HUES6 (cell line): ENCODE measurements around the gene HEPHL1.

ENCODE experiments used
- H3K27ac ChIP-seq: 2 replicates; pipeline ENCODE4 v1.7.0; 2013; ENCODE audit warnings: low read depth, mild to moderate bottlenecking, low read length, inconsistent platforms
- H3K27me3 ChIP-seq: 2 replicates; pipeline ENCODE4 v1.6.1; 2013; ENCODE audit warnings: low read length; ENCODE audit not compliant: control insufficient read depth, insufficient read depth
- H3K36me3 ChIP-seq: 2 replicates; pipeline ENCODE4 v1.6.1; 2013; ENCODE audit warnings: low read length; ENCODE audit not compliant: control insufficient read depth, insufficient read depth
- H3K4me1 ChIP-seq: 2 replicates; pipeline ENCODE4 v1.6.1; 2013; ENCODE audit warnings: low read length; ENCODE audit not compliant: control insufficient read depth, insufficient read depth
- H3K4me3 ChIP-seq: 2 replicates; pipeline ENCODE4 v1.5.1; 2013; ENCODE audit warnings: low read depth, low read length
- H3K9ac ChIP-seq: one replicate; pipeline ENCODE4 v1.6.1; 2013; ENCODE audit warnings: mild to moderate bottlenecking, low read length
- H3K9me3 ChIP-seq: 2 replicates; pipeline ENCODE4 v1.6.1; 2013; ENCODE audit warnings: low read depth, low read length; ENCODE audit not compliant: control insufficient read depth, insufficient read depth

The HEPHL1 gene

DNA sequence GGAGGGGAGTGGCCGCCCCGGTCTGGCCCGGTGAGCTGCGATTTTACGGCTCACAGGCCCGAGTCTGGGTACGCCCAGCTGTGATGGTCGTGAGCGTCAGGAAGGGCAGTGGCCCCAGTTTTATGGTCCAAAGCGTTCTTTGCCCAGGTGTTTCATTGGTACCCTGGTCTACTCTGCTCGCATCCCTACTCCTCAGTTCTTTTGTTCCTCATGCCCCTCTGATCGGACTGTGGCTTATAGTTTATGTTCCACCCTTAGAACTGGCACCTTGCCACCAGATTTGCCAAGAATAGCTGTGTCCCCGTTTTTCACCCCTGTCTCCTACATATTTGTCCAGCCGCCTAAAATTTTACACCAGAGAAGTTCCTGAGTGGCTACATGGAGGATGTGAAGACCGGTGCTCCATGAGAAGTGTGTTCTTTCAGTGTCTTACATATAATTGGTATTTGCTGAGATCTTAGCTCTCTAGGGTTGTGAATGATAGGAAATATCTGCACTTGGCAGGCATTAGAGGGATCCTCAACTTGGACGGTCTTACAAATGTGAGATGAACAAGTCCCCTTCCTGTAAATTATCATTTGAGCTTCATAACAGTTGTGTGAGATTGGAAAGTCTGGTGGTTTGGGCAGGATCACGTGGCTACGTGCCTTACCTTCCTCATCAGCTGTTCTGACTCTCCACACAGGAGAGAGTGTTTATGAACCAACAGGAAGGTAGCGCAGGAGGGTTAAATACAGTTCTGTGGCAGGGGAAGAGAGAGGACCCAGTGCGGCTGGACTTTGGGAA, 108.6 kb downstream of the HEPHL1 start:
- H3K27me3 ChIP-seq, result no peaks in the 10 kb centered on the region
- peak overlapping the region; percentile 99 for H3K9ac ChIP-seq
- H3K4me3 ChIP-seq, result peak overlapping the region; percentile 99
- H3K36me3 ChIP-seq, result no peaks in the 10 kb centered on the region
- H3K9me3 ChIP-seq, result peaks cover 8% of the 10 kb centered on the region
- H3K27ac ChIP-seq, result peak overlapping the region; percentile 87; the same call in 1 of the 2 replicates
- peaks cover 47% of the 10 kb centered on the region for H3K4me1 ChIP-seq

DNA sequence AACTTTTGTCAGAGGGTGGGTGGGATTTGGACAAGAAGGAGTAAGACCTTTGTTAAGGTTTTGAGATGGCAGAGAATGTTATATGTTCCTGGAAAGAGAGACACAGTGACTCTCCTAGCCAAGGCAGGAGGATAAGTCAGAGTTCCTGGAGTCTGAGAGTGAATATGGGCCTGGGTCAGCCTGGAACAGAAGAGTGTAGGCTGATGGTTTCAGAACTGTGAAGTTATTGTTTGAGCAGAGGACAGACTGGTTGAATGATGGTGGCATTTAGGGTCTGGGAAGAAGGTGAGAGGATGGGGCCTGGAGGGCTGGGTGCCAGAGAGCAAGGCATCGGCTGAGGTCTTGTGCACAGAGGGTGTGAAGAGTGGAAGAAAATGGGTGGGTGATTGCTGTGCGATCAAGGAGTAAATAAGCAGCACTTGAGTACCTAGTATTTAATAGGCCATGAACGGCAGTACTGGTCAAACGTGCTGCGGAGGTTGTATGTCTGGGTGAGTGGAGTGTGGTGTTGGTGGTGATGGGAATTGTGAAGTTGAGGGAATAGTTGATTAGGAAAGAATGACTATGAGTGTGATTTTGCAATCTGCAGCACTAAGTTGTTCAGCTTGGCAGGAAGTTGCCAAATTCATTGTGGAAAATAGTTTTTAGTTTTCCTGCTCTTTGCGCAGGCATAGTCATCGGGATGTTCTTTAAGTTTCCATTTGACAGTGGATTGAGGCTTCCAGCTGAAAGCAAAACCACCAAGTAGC, 109.3 kb downstream of the HEPHL1 start:
- Histone ChIP-seq H3K27ac (no peak overlapping the region), H3K9me3 (peaks cover 2% of the 10 kb centered on the region), H3K4me1 (peaks cover 51% of the 10 kb centered on the region), H3K27me3 (no peaks in the 10 kb centered on the region), H3K36me3 (no peaks in the 10 kb centered on the region), H3K9ac (peak overlapping the region; percentile 99), H3K4me3 (peak overlapping the region; percentile 99)

DNA sequence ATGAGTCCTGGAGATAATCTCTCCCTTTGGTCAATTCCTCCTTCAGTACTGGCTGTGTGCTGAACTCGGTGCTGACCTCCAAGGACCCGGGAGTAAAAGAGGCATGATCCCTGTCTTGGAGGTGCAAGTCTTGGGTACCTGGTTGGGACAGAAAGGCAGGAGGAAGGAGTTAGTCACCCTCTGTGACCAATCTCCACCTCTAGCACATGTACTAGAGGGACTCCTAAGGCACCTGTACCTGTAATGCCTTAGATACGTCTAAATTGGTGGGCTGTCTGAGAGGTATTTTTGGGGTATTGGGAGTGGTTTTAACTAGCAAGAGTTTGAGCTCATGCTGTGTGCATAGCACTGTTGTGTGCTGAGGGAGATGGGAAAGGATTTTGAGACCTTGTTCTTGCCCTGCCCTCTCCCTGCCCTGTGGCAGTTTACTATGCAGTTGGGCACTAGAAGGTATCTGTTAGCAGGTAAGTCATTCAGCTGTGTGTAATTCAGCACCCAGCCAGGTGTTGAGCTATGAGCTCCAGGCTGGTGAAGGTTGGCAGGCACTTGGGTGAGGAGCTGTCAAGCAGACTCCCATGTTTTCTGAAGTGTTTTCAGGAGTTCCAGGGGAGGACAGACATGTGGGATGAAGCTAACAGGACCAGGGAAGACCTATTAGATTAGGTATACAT, 110.0 kb downstream of the HEPHL1 start:
- no peak overlapping the region for H3K27ac ChIP-seq
- H3K9ac ChIP-seq, result no peak overlapping the region
- H3K27me3 ChIP-seq, result no peaks in the 10 kb centered on the region
- no peaks in the 10 kb centered on the region for H3K9me3 ChIP-seq
- peak overlapping the region; percentile 99 for H3K4me3 ChIP-seq
- peaks cover 4% of the 10 kb centered on the region; the same call in 1 of the 2 replicates for H3K36me3 ChIP-seq
- H3K4me1 ChIP-seq, result peaks cover 51% of the 10 kb centered on the region

DNA sequence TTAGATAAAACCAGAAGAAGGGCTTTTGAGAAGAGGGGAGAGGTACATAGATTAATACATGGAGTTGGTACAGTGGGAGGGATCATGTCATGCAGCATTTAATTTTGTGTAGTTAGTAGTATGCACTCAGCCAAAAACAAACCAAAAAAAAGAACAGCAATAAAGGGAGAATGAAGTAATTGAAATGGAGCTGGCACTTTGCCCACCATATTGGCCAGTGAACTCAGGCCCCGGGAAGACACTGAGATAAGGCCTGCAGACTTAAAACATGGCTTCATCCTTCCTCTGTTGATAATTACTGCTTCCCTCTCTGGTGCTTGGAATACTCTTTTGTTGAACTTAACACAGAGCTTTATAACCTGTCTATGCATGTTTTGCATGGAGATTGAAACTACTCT, 110.6 kb downstream of the HEPHL1 start:
- no peaks in the 10 kb centered on the region for H3K9me3 ChIP-seq
- H3K4me1 ChIP-seq, result peaks cover 51% of the 10 kb centered on the region
- peaks cover 4% of the 10 kb centered on the region; the same call in 1 of the 2 replicates for H3K36me3 ChIP-seq
- H3K4me3 ChIP-seq, result 0 out of 2 replicates have a peak overlapping the region, but pooled peaks have one; percentile 99
- no peak overlapping the region for H3K27ac ChIP-seq
- H3K27me3 ChIP-seq, result no peaks in the 10 kb centered on the region
- no peak overlapping the region for H3K9ac ChIP-seq

DNA sequence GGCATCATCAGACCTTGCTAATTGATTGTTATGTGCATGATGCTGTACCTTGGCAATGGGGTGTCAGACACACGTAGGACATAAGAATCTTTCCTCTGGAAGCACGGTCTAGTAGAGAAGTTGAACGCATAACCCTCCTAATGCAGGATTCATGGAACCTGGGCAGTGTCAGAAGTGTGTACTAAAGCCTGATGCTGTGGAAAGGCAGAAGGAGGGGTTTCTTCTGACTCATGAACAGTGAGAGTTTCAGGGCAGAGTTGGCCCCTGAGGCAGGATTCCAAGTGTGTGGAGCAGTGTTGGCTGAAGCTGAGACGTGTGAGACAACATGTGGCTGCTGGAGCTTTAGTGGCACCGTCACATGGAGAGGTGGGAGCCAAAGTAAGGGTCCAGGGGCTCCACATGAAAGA, 111.0 kb downstream of the HEPHL1 start:
- no peaks in the 10 kb centered on the region for H3K9me3 ChIP-seq
- H3K27me3 ChIP-seq, result no peaks in the 10 kb centered on the region
- peaks cover 51% of the 10 kb centered on the region for H3K4me1 ChIP-seq
- 0 out of 2 replicates have a peak overlapping the region, but pooled peaks have one; percentile 99 for H3K4me3 ChIP-seq
- no peak overlapping the region for H3K27ac ChIP-seq
- peaks cover 4% of the 10 kb centered on the region; the same call in 1 of the 2 replicates for H3K36me3 ChIP-seq
- H3K9ac ChIP-seq, result no peak overlapping the region

DNA sequence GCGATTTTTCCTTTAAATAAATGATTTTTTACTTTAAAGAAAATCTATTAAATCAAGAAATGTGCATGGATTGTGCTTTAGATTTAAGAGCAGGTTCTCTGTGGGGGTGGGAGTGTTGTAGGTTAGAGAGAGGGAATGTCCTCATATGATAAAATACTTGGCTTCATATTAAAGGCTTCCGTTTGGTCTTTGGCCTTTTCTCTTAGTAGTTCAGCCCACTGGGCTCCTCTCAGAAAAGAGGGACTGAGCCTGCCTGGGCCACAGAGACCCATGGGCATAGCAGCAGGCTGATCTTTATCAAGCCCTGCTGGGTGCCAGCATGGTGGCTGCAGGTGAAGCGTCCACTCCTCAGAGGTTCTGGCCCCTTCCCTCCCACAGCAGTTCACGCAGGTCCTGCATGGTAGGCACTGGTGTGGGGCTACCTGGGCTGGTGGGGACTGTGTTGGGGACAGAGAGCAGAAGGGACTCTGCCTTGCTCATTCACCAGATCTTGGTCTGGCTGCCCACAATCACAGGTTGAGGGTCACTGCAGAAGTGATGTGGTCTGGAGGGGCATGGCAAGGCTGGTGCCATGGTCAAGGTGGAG, 111.8 kb downstream of the HEPHL1 start:
- Histone ChIP-seq H3K9me3 (no peaks in the 10 kb centered on the region), H3K27me3 (no peaks in the 10 kb centered on the region), H3K4me3 (no peak overlapping the region), H3K9ac (no peak overlapping the region), H3K36me3 (peaks cover 4% of the 10 kb centered on the region; the same call in 1 of the 2 replicates), H3K4me1 (peaks cover 44% of the 10 kb centered on the region), H3K27ac (no peak overlapping the region)

DNA sequence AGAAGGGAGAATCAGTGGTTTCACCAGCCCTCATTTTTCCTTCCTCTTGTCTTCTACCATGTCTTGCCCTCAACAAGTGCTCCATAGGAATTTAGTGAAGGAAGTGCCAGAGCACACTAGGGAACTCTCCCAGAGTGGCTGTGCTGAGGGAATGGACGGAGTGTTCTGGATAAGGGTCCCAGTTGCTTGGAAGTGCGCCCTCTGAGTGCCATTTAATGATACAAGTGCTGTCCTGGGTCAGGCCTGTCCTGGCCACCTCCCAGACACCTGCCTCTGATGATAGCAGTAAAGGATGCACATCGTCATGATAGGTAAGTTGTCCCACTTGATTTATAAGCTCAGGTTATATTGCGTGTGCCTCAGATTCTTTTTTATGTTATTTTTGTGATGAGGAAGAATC, 112.6 kb downstream of the HEPHL1 start:
- Histone ChIP-seq H3K4me3 (no peak overlapping the region), H3K36me3 (peaks cover 4% of the 10 kb centered on the region; the same call in 1 of the 2 replicates), H3K27ac (no peak overlapping the region), H3K4me1 (peaks cover 42% of the 10 kb centered on the region), H3K9me3 (no peaks in the 10 kb centered on the region), H3K27me3 (no peaks in the 10 kb centered on the region), H3K9ac (no peak overlapping the region)

DNA sequence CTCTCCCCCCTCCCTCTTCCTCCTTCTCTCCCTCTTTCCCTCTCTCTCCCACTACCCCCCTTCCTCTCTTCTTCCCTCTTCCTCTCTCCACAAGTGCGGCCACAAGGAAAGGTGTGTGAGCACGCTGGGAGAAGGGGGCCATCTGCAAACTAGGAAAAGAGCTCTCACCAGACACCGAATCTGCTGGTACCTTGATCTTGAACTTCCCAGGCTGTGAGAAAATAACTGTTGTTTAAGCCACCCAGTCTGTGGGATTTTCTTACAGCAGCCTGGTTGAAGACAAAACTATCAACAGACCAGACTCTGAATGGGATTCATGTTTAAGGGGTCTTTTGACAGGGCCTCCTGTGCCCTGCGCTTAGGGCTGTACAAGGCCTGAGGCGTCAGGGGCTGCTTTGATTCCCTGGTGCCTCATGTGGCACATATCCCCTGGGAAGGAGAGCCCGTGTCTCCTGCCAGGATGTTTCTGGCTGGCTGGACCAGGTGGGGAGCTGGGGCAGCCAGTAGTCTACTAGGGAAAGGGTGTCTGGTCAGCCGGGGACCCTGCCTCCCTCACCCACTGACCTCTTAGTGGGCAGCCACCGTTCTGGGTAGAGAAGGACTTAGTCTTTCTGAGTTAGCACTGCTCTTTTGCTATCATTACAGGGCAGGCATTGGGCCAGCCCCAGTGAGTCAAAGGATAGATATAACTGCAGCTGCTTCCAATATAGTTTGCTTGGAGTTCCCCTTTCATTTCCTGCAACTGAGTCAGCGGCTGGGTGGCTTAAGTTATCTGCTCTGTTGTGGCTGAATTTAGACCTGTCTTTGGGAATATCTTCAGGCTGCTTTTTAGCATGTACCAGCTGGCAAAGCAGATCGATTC, 113.7 kb downstream of the HEPHL1 start:
- no peaks in the 10 kb centered on the region for H3K9me3 ChIP-seq
- H3K9ac ChIP-seq, result no peak overlapping the region
- no peaks in the 10 kb centered on the region for H3K27me3 ChIP-seq
- H3K27ac ChIP-seq, result no peak overlapping the region
- H3K4me3 ChIP-seq, result no peak overlapping the region
- peaks cover 4% of the 10 kb centered on the region; the same call in 1 of the 2 replicates for H3K36me3 ChIP-seq
- H3K4me1 ChIP-seq, result peaks cover 44% of the 10 kb centered on the region

DNA sequence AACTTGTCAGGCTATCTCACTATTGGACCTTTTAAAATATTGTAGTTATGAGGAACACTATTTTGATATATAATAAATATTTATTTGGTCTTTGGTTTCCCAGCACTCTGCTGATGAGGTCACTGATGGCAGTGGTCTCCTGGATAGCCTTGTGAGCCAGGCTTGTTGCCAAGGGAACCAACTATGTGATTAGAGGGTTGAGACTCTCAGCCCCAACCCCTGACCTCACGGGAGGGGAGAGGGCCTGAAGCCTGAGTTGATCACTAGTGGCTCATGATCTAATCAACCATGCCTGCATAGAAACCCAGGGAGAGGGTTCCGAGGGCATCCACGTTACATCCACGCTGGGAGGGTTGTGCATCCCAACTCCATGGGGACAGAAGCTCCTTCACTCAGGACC, 118.3 kb downstream of the HEPHL1 start:
- Histone ChIP-seq H3K9me3 (no peaks in the 10 kb centered on the region), H3K4me3 (no peak overlapping the region), H3K27me3 (no peaks in the 10 kb centered on the region), H3K9ac (no peak overlapping the region), H3K27ac (no peak overlapping the region), H3K4me1 (peaks cover 30% of the 10 kb centered on the region), H3K36me3 (peaks cover 4% of the 10 kb centered on the region; the same call in 1 of the 2 replicates)

DNA sequence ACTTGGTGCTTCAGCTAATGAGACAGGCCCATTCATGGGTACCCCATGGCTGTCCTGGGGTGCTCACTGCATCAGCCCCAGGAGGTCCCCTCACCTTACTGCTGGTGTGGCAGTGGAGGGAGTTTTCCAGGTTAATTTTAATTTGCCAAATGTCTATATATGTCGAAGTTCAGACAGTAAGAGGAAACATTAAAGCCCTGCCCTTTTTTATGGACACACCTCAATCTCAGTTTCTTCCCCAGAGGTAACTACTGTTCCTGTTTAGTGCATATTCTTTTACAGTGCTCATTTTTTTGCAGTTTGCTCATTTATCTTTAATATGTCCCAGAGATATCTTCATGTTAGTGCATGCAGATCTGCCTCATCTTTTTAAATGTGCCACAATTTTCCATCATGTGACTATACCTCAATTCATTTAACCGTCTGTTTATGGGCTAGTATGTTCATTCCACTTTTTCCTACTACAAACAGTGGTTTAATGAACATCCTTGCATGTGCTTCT, 119.1 kb downstream of the HEPHL1 start:
- Histone ChIP-seq H3K4me1 (peaks cover 26% of the 10 kb centered on the region), H3K9me3 (no peaks in the 10 kb centered on the region), H3K27ac (no peak overlapping the region), H3K4me3 (no peak overlapping the region), H3K27me3 (no peaks in the 10 kb centered on the region), H3K9ac (no peak overlapping the region), H3K36me3 (peaks cover 4% of the 10 kb centered on the region; the same call in 1 of the 2 replicates)
